Smooth muscle cell (in vitro differentiated cells): ENCODE data around the gene CTNNBL1. TPM values are rescaled to one million over a fixed set of nuclear protein-coding genes. Genes with fewer than 3 reads are reported as not detected.
A peak's percentile ranks its signal among the peaks of the same experiment; 100 is the strongest.

Experiments
- DNase-seq: peaks from one replicate; lab custom pipeline; 2025; ENCODE audit not compliant: unreplicated experiment; lab: John Stamatoyannopoulos, UW
- H2AFZ ChIP-seq: fragments of 200-600 bp; sonication (generic); 2 replicates; pipeline ENCODE4 v1.6.0; 2016; ENCODE audit warnings: antibody characterized with exemption, low read depth, mild to moderate bottlenecking
- H3F3A ChIP-seq: fragments of 200-600 bp; sonication (generic); 2 replicates; pipeline ENCODE4 v1.6.0; 2017; ENCODE audit warnings: antibody characterized with exemption, low read depth
- H3K27ac ChIP-seq: fragments of 200-600 bp; sonication (generic); 2 replicates; pipeline ENCODE4 v1.5.1; 2016; ENCODE audit warnings: low read depth, mild to moderate bottlenecking
- H3K27me3 ChIP-seq: fragments of 200-600 bp; sonication (generic); 2 replicates; pipeline ENCODE4 v1.6.1; 2016; ENCODE audit warnings: low read depth, mild to moderate bottlenecking
- H3K36me3 ChIP-seq: fragments of 200-600 bp; sonication (generic); 2 replicates; pipeline ENCODE4 v1.5.1; 2016; ENCODE audit warnings: low read depth
- H3K4me1 ChIP-seq: fragments of 200-600 bp; sonication (generic); 2 replicates; pipeline ENCODE4 v1.5.1; 2016; ENCODE audit warnings: low read depth
- H3K4me2 ChIP-seq: fragments of 200-600 bp; sonication (generic); 2 replicates; pipeline ENCODE4 v1.6.0; 2016; ENCODE audit warnings: mild to moderate bottlenecking
- H3K4me3 ChIP-seq: fragments of 200-600 bp; sonication (generic); 2 replicates; pipeline ENCODE4 v1.5.1; 2016; ENCODE audit warnings: mild to moderate bottlenecking
- H3K79me2 ChIP-seq: fragments of 200-600 bp; sonication (generic); 2 replicates; pipeline ENCODE4 v1.6.0; 2016; ENCODE audit warnings: low read depth, mild to moderate bottlenecking
- H3K9ac ChIP-seq: fragments of 200-600 bp; sonication (generic); 2 replicates; pipeline ENCODE4 v1.6.0; 2016; ENCODE audit warnings: low read depth
- H3K9me3 ChIP-seq: fragments of 200-600 bp; sonication (generic); replicated peaks from 2 replicates; pipeline ENCODE4 v1.5.1; 2016; ENCODE audit warnings: low read depth
- H4K20me1 ChIP-seq: fragments of 200-600 bp; sonication (generic); 2 replicates; pipeline ENCODE4 v1.6.0; 2016; ENCODE audit warnings: low read depth
- WGBS: methylation state at CpG from one replicate; pipeline ENCODE4 v1.1.7; 2016; ENCODE audit warnings: low lambda C conversion rate; 5-methylcytosine and 5-hydroxymethylcytosine counted together
- polyA plus RNA-seq: library from polyadenylated mRNA; unstranded; fragments of >200 nt; fragmentation: Nextera tagmentation; extraction: Ambion mirVana; gene quantifications from 2 replicates; pipeline ENCODE4 v1.2.1, GENCODE V29; 2016
- total RNA-seq: library from RNA; depleted of rRNA; stranded (reverse); fragments of >200 nt; gene quantifications from 2 replicates; pipeline ENCODE4 v1.2.3, GENCODE V29; 2014
- TF ChIP-seq, protein P1 (sequence below): fragments of 200-600 bp; sonication (generic); IDR thresholded peaks from 2 replicates; pipeline ENCODE4 v1.5.1; 2017; ENCODE audit warnings: borderline replicate concordance, mild to moderate bottlenecking, antibody characterized with exemption; ENCODE audit not compliant: insufficient read depth, poor library complexity, severe bottlenecking

Gene CTNNBL1
- total and polyA plus RNA-seq, 2 experiments from 2014 or later, result 33.3 to 63.6 TPM

DNA sequence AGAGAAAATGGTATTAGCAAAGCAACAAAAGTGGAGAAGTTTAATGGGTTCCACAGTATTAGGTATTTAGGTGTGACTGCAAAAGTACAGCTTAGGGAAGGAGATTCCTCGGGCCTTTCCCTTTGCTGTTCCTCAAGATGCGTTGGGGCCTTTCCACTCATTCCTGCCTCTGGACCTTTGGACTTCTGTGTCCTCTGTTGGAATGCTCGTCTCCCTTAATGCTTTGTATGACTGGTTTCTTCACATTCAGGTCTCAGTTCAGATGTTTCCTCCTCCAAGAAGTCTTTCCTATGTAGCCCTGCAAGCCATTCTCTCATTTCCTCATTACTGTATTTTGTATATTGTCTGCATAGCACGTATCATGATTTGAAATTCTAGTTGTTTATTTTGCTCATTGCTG is 39.6 kb downstream of the CTNNBL1 start:
- Histone ChIP-seq H3K36me3 (peaks cover 3% of the 10 kb centered on the region), H4K20me1 (peaks cover 64% of the 10 kb centered on the region), H3K4me1 (peaks cover 37% of the 10 kb centered on the region), H3K9ac (no peak overlapping the region), H3K4me2 (no peak overlapping the region), H3K79me2 (peaks cover 3% of the 10 kb centered on the region), H3K4me3 (no peak overlapping the region), H3F3A (no peaks in the 10 kb centered on the region), H3K27me3 (no peaks in the 10 kb centered on the region), H3K9me3 (no peaks in the 10 kb centered on the region), H2AFZ (no peak overlapping the region), H3K27ac (no peak overlapping the region)
- TF ChIP-seq, protein P1, sequence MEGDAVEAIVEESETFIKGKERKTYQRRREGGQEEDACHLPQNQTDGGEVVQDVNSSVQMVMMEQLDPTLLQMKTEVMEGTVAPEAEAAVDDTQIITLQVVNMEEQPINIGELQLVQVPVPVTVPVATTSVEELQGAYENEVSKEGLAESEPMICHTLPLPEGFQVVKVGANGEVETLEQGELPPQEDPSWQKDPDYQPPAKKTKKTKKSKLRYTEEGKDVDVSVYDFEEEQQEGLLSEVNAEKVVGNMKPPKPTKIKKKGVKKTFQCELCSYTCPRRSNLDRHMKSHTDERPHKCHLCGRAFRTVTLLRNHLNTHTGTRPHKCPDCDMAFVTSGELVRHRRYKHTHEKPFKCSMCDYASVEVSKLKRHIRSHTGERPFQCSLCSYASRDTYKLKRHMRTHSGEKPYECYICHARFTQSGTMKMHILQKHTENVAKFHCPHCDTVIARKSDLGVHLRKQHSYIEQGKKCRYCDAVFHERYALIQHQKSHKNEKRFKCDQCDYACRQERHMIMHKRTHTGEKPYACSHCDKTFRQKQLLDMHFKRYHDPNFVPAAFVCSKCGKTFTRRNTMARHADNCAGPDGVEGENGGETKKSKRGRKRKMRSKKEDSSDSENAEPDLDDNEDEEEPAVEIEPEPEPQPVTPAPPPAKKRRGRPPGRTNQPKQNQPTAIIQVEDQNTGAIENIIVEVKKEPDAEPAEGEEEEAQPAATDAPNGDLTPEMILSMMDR, result no peak
- DNase-seq, result no peak
- WGBS, result 92% methylated on average over 4 of the region's 4 CpGs

DNA sequence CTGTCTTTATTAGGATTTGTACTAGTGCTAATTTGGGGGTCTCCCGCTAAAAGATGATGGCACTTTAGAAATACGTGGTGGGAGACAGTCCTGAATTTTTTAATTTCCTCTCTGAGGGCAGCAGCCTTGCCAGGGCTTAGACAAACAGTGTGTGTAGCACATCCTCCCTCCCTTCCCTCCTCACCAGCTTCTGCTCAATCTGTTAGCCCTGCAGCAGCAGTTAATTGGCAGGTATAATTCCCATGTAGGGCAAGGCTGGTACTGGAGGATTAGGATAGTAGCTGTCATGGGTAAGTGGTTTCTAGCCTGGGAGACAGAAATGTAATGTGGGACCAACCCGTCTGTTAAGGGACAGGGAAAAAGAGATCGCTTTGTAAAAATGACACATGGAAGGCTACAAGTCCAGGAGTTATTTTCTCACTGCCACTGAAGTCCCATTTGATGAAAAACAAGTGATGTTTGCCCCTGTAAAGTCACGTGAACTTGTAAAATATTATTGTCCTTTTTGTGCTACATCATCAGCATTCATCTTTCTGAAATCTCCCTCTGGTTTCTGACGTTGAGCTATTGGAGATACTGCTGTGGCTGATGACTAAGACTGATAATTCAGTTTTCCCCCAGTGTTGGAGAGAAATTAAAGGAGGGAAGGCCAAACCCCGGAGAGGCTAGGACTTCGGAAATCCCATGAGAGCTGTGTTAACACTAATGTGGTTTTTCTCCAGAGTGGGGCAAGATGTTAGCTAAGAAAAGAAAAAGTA is 40.6 kb downstream of the CTNNBL1 start:
- H3K9ac ChIP-seq, result no peak overlapping the region
- H3K79me2 ChIP-seq, result peaks cover 3% of the 10 kb centered on the region
- no peak overlapping the region for H3K4me3 ChIP-seq
- no peaks in the 10 kb centered on the region for H3F3A ChIP-seq
- DNase-seq, result no peak
- H3K36me3 ChIP-seq, result peaks cover 3% of the 10 kb centered on the region
- H2AFZ ChIP-seq, result no peak overlapping the region
- H3K27me3 ChIP-seq, result no peaks in the 10 kb centered on the region
- H3K4me2 ChIP-seq, result peak overlapping the region; percentile 58
- H3K27ac ChIP-seq, result peak overlapping the region; percentile 46
- TF ChIP-seq, protein P1, result no peak
- H3K9me3 ChIP-seq, result no peaks in the 10 kb centered on the region
- 46% methylated on average over 8 of the region's 8 CpGs for WGBS
- peaks cover 27% of the 10 kb centered on the region for H3K4me1 ChIP-seq
- H4K20me1 ChIP-seq, result peaks cover 54% of the 10 kb centered on the region

DNA sequence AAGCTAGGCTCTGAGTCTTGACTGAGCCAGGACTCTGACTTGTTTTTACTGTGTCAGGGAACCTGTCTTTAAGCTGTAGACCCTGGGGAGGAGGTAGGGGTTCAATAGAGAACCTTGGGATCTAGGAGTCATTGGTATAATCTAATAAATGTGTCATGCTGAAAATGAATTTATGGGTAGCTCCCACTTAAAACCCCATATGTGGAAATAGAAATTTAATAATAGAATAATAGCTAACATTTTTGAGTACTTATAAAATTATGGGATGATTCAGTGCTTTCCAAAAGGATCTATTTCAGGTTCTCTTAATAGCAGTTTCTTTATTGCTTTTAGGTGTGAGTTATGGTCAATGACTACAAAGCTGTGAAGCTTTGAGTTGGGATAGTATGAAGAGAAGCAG is 41.7 kb downstream of the CTNNBL1 start:
- DNase-seq, result no peak
- Histone ChIP-seq H3K27me3 (no peaks in the 10 kb centered on the region), H3K4me1 (peaks cover 17% of the 10 kb centered on the region), H3K9me3 (no peaks in the 10 kb centered on the region), H4K20me1 (peaks cover 43% of the 10 kb centered on the region), H3K36me3 (peaks cover 10% of the 10 kb centered on the region), H3F3A (no peaks in the 10 kb centered on the region), H3K27ac (no peak overlapping the region), H3K9ac (no peak overlapping the region), H3K4me3 (no peak overlapping the region), H3K4me2 (no peak overlapping the region), H3K79me2 (peaks cover 1% of the 10 kb centered on the region), H2AFZ (no peak overlapping the region)
- TF ChIP-seq, protein P1, result no peak

DNA sequence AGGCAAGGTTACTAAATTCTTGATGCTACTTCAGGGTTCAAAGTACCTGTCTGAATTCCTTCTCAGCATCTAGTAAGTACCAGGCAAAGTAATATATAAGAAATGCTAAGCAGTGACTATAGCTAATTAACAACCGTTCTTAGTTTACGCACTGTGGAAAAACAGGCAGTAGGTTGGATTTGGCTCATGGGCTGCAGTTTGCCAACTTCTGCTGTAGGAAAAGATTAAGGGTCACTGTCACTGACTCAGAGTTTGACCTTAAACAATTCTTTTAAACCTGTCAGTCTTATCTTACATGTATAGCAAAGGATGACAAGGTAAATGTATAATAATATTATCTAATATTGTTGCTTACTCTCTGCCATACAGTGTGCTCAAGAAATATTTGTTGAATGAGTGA is 42.3 kb downstream of the CTNNBL1 start:
- DNase-seq, result no peak
- Histone ChIP-seq H4K20me1 (peaks cover 46% of the 10 kb centered on the region), H3K27ac (no peak overlapping the region), H3K4me2 (no peak overlapping the region), H3K9ac (no peak overlapping the region), H2AFZ (no peak overlapping the region), H3K9me3 (no peaks in the 10 kb centered on the region), H3K79me2 (no peaks in the 10 kb centered on the region), H3K36me3 (peaks cover 10% of the 10 kb centered on the region), H3K4me3 (no peak overlapping the region), H3K4me1 (peaks cover 13% of the 10 kb centered on the region), H3F3A (no peaks in the 10 kb centered on the region), H3K27me3 (no peaks in the 10 kb centered on the region)
- WGBS, result 96% methylated on average over 2 of the region's 2 CpGs
- TF ChIP-seq, protein P1, result no peak
